ENCODE results near the gene DNAH10. TPM values are rescaled to one million over a fixed set of nuclear protein-coding genes. Genes with fewer than 3 reads are reported as not detected.

The DNAH10 gene
- total and polyA plus RNA-seq, 2 of the 13 experiments (the other 11 are each of a cell fraction or from before 2014, with no cell fraction given): 0.01 to 0.02 TPM

- intact Hi-C loops (cut with micrococcal nuclease; ENCODE audit: unreplicated experiment): no loop called here
- ChIA-PET POLR2A (no interaction called here), CTCF (ENCODE audit: low intra/inter-chr PET ratio, low total read pairs) (no interaction called here)
- peak overlapping the region; percentile 76 for H3K4me2 ChIP-seq (ENCODE audit: low read depth, low read length)
- 40% methylated on average over 13 of the region's 13 CpGs for WGBS (ENCODE audit: low lambda C conversion rate)
- FAIRE-seq (no peak), DNase-seq (ENCODE audit: low spot score) (peak; percentile 41), ATAC-seq (peak; percentile 85)
- H4K20me1 ChIP-seq (ENCODE audit: insufficient read depth, low read length): no peaks in the 10 kb centered on the region
- no peaks in the 10 kb centered on the region; a peak in 1 of 5 replicates for H3K27me3 ChIP-seq (ENCODE audit: control insufficient read depth in 1 of 2, insufficient read depth in 2 of 2, low read length in 2 of 2)
- H3K4me3 ChIP-seq (replicated peaks in 1 of 3; ENCODE audit: insufficient read depth in 1 of 3, low read depth in 2 of 3, low read length in 3 of 3): peak overlapping the region in 2 of 3 experiments; percentile 27 to 33; a peak in 4 of 6 replicates
- H3K9me3 ChIP-seq (ENCODE audit: low read length): peaks cover 12% of the 10 kb centered on the region; the same call in 1 of the 2 replicates
- H2AFZ ChIP-seq (ENCODE audit: low read length): peak overlapping the region; percentile 68
- in situ Hi-C loops (cut with HindIII; ENCODE audit: extremely low pct_ligation_motif_present, low pct_unique_long_range_greater_than_20kb): no loop called here
- no peaks in the 10 kb centered on the region for H3K79me2 ChIP-seq (ENCODE audit: insufficient read depth, low read length)
- no TSS peak for BruUV-seq (replicated peaks)
- no peak overlapping the region for H3K27ac ChIP-seq (ENCODE audit: extremely low read length, insufficient read depth, low read length)
- no peak overlapping the region for H3K9ac ChIP-seq (ENCODE audit: insufficient read depth, low read depth, low read length)
- H3K4me1 ChIP-seq (ENCODE audit: insufficient read depth, low read length): peaks cover 27% of the 10 kb centered on the region
- no peaks in the 10 kb centered on the region for H3K36me3 ChIP-seq (replicated peaks in 1 of 2; ENCODE audit: control insufficient read depth in 1 of 2, insufficient read depth in 2 of 2, low read length in 2 of 2)
- TF ChIP-seq KLF16 (CRISPR knock-in tag; IDR thresholded peaks at IDR 0.05) (peak in 1 of 2 experiments; percentile 29; a peak in 1 of 4 replicates), ZNF652 (CRISPR knock-in tag; IDR thresholded peaks at IDR 0.05; ENCODE audit: borderline replicate concordance, low read depth) (no peak), NFRKB (IDR thresholded peaks at IDR 0.05) (no peak), ZNF546 (CRISPR knock-in tag; conservative IDR thresholded peaks at IDR 0.05) (0 out of 2 replicates have a peak, but pooled peaks have one; percentile 6), ZEB1 (IDR thresholded peaks at IDR 0.05; ENCODE audit: insufficient replicate concordance, low read depth) (no peak), MYC (CRISPR knock-in tag; IDR thresholded peaks at IDR 0.05; ENCODE audit: borderline replicate concordance) (peak; percentile 23; the same call in 1 of the 2 replicates), ATM (IDR thresholded peaks at IDR 0.05; ENCODE audit: borderline replicate concordance) (no peak), KDM4B (CRISPR knock-in tag; IDR thresholded peaks at IDR 0.05) (no peak), ZNF430 (CRISPR knock-in tag; IDR thresholded peaks at IDR 0.05) (0 out of 2 replicates have a peak, but pooled peaks have one; percentile 30), ZNF468 (CRISPR knock-in tag; IDR thresholded peaks at IDR 0.05) (no peak), FOXC1 (CRISPR knock-in tag; IDR thresholded peaks at IDR 0.05; ENCODE audit: borderline replicate concordance) (peak; percentile 15; the same call in 1 of the 2 replicates), PITX1 (CRISPR knock-in tag; IDR thresholded peaks at IDR 0.05) (peak; percentile 51; the same call in 1 of the 2 replicates), GFI1 (CRISPR knock-in tag; IDR thresholded peaks at IDR 0.05; ENCODE audit: borderline replicate concordance) (no peak)
- TF ChIP-seq, protein P1, sequence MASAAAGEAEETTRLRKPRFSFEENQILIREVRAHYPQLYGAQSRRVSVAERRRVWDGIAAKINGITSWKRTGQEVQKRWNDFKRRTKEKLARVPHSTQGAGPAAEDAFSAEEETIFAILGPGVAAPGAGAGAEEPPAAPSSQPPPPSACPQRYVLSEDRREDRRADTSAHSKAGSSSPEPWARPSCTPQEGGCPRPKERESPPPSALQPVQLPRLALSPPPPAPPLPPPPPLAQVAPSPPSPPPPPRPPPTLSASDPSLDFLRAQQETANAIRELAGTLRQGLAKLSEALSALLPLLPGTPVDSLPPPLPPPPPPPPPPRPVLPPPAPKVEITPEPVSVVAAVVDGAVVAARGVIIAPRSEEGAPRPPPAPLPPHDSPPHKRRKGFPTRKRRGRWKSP (CRISPR knock-in tag; IDR thresholded peaks at IDR 0.05): peak; percentile 61; the same call in 1 of the 2 replicates
- TF ChIP-seq, protein P2, sequence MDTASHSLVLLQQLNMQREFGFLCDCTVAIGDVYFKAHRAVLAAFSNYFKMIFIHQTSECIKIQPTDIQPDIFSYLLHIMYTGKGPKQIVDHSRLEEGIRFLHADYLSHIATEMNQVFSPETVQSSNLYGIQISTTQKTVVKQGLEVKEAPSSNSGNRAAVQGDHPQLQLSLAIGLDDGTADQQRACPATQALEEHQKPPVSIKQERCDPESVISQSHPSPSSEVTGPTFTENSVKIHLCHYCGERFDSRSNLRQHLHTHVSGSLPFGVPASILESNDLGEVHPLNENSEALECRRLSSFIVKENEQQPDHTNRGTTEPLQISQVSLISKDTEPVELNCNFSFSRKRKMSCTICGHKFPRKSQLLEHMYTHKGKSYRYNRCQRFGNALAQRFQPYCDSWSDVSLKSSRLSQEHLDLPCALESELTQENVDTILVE (CRISPR knock-in tag; IDR thresholded peaks at IDR 0.05): 0 out of 2 replicates have a peak, but pooled peaks have one; percentile 20
- TF ChIP-seq, protein P3, sequence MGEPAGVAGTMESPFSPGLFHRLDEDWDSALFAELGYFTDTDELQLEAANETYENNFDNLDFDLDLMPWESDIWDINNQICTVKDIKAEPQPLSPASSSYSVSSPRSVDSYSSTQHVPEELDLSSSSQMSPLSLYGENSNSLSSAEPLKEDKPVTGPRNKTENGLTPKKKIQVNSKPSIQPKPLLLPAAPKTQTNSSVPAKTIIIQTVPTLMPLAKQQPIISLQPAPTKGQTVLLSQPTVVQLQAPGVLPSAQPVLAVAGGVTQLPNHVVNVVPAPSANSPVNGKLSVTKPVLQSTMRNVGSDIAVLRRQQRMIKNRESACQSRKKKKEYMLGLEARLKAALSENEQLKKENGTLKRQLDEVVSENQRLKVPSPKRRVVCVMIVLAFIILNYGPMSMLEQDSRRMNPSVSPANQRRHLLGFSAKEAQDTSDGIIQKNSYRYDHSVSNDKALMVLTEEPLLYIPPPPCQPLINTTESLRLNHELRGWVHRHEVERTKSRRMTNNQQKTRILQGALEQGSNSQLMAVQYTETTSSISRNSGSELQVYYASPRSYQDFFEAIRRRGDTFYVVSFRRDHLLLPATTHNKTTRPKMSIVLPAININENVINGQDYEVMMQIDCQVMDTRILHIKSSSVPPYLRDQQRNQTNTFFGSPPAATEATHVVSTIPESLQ (CRISPR knock-in tag; conservative IDR thresholded peaks at IDR 0.05): no peak
- TF ChIP-seq, protein P4, sequence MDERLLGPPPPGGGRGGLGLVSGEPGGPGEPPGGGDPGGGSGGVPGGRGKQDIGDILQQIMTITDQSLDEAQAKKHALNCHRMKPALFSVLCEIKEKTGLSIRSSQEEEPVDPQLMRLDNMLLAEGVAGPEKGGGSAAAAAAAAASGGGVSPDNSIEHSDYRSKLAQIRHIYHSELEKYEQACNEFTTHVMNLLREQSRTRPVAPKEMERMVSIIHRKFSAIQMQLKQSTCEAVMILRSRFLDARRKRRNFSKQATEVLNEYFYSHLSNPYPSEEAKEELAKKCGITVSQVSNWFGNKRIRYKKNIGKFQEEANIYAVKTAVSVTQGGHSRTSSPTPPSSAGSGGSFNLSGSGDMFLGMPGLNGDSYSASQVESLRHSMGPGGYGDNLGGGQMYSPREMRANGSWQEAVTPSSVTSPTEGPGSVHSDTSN (CRISPR knock-in tag; IDR thresholded peaks at IDR 0.05): peak; percentile 37; the same call in 1 of the 2 replicates
These were observed 66.9 kb downstream of the DNAH10 start for GRCh38 chr12:123828854-123829547.
